ENCODE measurements around the gene DNAJC17.

DNAJC17 gene

DNA sequence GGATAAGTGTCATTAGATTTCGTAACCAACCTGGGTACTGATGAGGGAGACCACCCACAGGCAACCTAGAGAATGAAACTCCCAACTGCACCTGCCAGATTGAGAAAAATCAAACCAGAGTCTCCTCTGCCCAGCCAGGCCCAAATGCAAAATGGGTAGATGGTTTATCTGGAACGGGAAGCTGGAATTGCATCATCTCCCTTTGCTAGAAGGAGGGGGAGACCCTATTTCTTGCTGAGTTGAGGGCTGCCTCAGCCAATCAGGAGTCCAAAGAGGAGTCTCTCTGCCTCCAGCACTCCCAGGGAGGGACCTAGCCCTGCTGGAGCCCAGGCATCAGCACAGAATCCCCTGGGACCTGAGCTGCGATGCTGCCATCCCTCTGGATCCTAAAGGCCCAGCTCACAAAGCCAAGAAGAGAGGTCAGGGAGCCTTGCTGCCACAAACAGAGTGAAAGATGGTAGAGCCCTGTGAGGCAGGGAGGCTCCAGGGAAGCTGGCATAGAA lies 60.3 kb downstream of the DNAJC17 start:
- H3K4me3 ChIP-seq (ENCODE audit: low read depth, low read length) = no peak overlapping the region
- H3K36me3 ChIP-seq = peaks cover 52% of the 10 kb centered on the region
- TF ChIP-seq, protein P1, sequence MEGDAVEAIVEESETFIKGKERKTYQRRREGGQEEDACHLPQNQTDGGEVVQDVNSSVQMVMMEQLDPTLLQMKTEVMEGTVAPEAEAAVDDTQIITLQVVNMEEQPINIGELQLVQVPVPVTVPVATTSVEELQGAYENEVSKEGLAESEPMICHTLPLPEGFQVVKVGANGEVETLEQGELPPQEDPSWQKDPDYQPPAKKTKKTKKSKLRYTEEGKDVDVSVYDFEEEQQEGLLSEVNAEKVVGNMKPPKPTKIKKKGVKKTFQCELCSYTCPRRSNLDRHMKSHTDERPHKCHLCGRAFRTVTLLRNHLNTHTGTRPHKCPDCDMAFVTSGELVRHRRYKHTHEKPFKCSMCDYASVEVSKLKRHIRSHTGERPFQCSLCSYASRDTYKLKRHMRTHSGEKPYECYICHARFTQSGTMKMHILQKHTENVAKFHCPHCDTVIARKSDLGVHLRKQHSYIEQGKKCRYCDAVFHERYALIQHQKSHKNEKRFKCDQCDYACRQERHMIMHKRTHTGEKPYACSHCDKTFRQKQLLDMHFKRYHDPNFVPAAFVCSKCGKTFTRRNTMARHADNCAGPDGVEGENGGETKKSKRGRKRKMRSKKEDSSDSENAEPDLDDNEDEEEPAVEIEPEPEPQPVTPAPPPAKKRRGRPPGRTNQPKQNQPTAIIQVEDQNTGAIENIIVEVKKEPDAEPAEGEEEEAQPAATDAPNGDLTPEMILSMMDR (IDR thresholded peaks at IDR 0.05; ENCODE audit: low read depth, low read length) = no peak
- no peak for DNase-seq
- no peaks in the 10 kb centered on the region for H3K9me3 ChIP-seq (ENCODE audit: severe bottlenecking)
- H3K27me3 ChIP-seq (ENCODE audit: insufficient read depth, low read depth, severe bottlenecking) = no peaks in the 10 kb centered on the region
- no peak overlapping the region for H3K27ac ChIP-seq

DNA sequence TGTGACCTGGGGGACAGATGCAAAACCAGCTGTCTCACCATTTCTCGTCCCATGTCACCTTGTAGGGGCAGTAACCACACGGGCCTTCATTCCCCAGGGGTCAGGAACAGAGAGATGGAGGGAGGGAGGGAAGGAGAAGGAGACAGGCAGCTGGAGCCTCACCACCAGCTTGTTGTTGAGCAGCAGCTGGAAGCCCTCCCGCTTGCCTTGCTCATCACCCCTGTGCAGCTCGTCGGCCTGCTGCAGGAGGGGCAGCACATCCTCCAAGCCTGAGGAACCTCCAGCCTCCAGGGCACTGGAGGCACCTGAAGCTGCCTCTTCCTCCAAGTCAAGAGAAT lies 62.5 kb downstream of the DNAJC17 start:
- TF ChIP-seq, protein P1 (IDR thresholded peaks at IDR 0.05; ENCODE audit: low read depth, low read length) = no peak
- no peaks in the 10 kb centered on the region for H3K27me3 ChIP-seq (ENCODE audit: insufficient read depth, low read depth, severe bottlenecking)
- no peak overlapping the region for H3K27ac ChIP-seq
- peaks cover 52% of the 10 kb centered on the region for H3K36me3 ChIP-seq
- H3K9me3 ChIP-seq (ENCODE audit: severe bottlenecking) = no peaks in the 10 kb centered on the region
- DNase-seq = no peak
- no peak overlapping the region for H3K4me3 ChIP-seq (ENCODE audit: low read depth, low read length)

DNA sequence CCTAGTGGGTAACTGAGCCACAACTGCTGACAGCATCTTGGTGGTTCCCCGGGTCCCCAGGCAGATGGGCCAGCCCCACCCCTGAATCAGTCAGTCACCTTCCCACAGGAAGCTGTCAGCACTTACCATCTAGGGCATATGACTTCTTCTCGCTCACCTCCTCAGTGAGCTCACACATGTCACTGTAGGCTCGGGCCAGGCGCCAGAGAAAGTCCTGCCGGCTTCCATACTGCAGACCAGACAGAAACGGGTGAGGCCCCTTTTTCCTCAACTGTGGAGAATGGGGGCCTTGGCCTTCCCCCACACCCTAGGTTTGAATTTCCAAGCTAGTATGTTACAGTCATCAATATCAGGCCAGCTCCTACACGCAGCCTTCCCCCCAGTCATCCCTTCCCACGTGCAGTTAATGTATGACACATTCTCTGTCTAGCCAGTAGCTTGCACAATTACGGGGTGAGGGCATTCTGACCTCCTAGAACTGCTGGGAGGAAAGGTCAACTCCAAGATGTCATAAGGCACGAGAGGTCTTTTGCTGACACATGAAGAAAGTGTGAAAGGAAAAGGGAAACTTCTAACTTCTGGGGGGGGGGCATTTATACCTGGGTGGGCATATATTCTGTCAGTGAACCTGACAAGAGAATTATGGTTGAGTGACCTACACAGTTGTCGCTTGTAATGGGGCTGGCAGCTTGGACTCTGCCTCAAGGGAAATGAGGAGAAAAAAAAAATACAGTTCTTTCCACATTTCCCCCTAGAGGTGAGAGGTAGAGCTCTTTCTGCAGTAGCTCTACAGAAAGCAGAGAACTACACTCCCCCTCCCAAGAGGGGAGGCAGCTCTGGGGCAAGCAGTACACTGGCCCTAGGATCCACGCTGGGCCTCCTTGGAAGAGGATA lies 63.1 kb downstream of the DNAJC17 start:
- no peak overlapping the region for H3K4me3 ChIP-seq (ENCODE audit: low read depth, low read length)
- H3K27ac ChIP-seq = no peak overlapping the region
- no peaks in the 10 kb centered on the region for H3K9me3 ChIP-seq (ENCODE audit: severe bottlenecking)
- H3K27me3 ChIP-seq (ENCODE audit: insufficient read depth, low read depth, severe bottlenecking) = no peaks in the 10 kb centered on the region
- peaks cover 52% of the 10 kb centered on the region for H3K36me3 ChIP-seq
- TF ChIP-seq, protein P1 (IDR thresholded peaks at IDR 0.05; ENCODE audit: low read depth, low read length) = no peak
- DNase-seq = no peak

DNA sequence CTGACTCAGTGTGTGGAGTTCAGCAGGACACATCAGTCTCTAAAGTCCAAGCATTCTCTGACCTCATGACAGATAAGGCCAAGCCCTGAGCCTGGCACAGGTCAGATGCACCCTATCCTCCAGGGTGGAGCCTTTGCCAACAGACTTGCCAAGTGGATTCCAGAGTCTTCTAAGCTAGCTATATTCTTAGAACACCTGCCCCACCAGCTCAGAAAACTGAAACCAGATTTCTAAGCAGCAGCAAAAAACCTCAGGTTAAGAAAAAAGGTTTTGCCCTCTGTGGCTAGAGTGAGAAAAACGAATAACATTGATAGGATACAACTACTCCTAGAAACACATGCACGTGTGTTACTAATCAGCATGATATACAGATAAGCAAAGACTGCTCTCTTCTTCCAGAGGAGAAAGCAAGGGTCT lies 63.8 kb downstream of the DNAJC17 start:
- Histone ChIP-seq H3K36me3 (peaks cover 54% of the 10 kb centered on the region), H3K4me3 (ENCODE audit: low read depth, low read length) (no peak overlapping the region)

DNA sequence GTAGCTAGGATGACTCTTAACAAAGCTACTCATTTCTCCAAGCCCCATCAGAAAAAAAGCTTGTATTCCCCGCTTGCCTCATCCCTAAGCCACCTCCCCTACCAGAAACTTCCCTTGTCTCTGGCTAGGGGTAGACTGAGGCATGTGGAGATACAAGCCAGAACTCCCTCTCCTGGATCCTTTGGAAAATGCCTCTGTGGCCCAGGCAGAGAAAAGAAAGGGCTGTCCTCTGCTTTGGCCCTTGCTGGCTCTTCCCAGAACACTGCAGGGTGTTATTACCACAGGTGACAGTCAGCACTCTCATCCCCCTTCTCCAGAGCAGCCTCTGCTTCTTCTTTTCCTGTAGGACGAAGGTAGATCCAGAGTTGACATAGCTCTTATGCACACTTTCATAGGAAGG lies 67.4 kb downstream of the DNAJC17 start:
- DNase-seq = no peak
- Histone ChIP-seq H3K36me3 (peaks cover 83% of the 10 kb centered on the region), H3K9me3 (ENCODE audit: severe bottlenecking) (no peaks in the 10 kb centered on the region), H3K27ac (no peak overlapping the region), H3K27me3 (ENCODE audit: insufficient read depth, low read depth, severe bottlenecking) (no peaks in the 10 kb centered on the region), H3K4me3 (ENCODE audit: low read depth, low read length) (no peak overlapping the region)
- TF ChIP-seq, protein P1 (IDR thresholded peaks at IDR 0.05; ENCODE audit: low read depth, low read length) = peak; percentile 38

More for the DNA sequence above, 63.8 kb downstream of the DNAJC17 start:
- Histone ChIP-seq H3K27me3 (ENCODE audit: insufficient read depth, low read depth, severe bottlenecking) (no peaks in the 10 kb centered on the region), H3K27ac (no peak overlapping the region), H3K9me3 (ENCODE audit: severe bottlenecking) (no peaks in the 10 kb centered on the region)
- TF ChIP-seq, protein P1 (IDR thresholded peaks at IDR 0.05; ENCODE audit: low read depth, low read length) = no peak
- no peak for DNase-seq
